Measurements from ENCODE around the gene WIPF2. TPM values are rescaled to one million over a fixed set of nuclear protein-coding genes. Genes with fewer than 3 reads are reported as not detected.
A peak's percentile ranks its signal among the peaks of the same experiment; 100 is the strongest.

The WIPF2 gene
- total RNA-seq, 2 experiments from 2014 or later, result 15.3 to 17.9 TPM

DNA sequence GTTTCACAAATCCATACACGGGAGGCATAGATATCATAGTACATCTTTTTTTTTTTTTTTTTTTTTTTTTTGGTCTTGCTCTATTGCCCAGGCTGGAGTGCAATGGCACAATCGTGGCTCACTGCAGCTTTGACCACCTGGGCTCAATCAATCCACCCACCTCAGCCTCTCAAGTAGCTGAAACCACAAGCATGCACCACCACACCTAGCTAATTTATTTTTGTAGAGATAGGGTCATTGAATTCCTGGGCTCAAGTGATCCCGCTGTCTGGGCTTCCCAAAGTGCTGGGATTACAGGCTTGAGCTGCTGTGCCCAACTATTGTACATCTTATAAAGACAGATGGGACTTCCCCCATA lies 45.3 kb upstream of the WIPF2 start:
- H3K36me3 Mint-ChIP-seq (ENCODE audit: low read depth), result peaks cover 32% of the 10 kb centered on the region
- DNase-seq (no peak), ATAC-seq (no peak)
- H3K4me3 Mint-ChIP-seq, result no peak overlapping the region
- no peaks in the 10 kb centered on the region for H3K9me3 Mint-ChIP-seq
- no peak overlapping the region for H3K27ac Mint-ChIP-seq
- intact Hi-C loops (cut with micrococcal nuclease), result no loop called here
- H3K27me3 Mint-ChIP-seq, result no peaks in the 10 kb centered on the region
- CTCF ChIA-PET, result interaction anchor here (1.4 to 2.8 kb wide), 2 partner anchors 17 to 61 kb away, joined by 7 to 18 read pairs; no protein-coding TSS in a partner anchor
- POLR2A ChIA-PET, result interaction anchor here (0.6 to 1.2 kb wide), 3 partner anchors 15 to 63 kb away, joined by 3 to 5 read pairs (median 3); no protein-coding TSS in a partner anchor
- peaks cover 18% of the 10 kb centered on the region for H3K4me1 Mint-ChIP-seq (ENCODE audit: low read depth)
- TF ChIP-seq, protein P1, sequence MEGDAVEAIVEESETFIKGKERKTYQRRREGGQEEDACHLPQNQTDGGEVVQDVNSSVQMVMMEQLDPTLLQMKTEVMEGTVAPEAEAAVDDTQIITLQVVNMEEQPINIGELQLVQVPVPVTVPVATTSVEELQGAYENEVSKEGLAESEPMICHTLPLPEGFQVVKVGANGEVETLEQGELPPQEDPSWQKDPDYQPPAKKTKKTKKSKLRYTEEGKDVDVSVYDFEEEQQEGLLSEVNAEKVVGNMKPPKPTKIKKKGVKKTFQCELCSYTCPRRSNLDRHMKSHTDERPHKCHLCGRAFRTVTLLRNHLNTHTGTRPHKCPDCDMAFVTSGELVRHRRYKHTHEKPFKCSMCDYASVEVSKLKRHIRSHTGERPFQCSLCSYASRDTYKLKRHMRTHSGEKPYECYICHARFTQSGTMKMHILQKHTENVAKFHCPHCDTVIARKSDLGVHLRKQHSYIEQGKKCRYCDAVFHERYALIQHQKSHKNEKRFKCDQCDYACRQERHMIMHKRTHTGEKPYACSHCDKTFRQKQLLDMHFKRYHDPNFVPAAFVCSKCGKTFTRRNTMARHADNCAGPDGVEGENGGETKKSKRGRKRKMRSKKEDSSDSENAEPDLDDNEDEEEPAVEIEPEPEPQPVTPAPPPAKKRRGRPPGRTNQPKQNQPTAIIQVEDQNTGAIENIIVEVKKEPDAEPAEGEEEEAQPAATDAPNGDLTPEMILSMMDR (IDR thresholded peaks at IDR 0.05), result no peak

DNA sequence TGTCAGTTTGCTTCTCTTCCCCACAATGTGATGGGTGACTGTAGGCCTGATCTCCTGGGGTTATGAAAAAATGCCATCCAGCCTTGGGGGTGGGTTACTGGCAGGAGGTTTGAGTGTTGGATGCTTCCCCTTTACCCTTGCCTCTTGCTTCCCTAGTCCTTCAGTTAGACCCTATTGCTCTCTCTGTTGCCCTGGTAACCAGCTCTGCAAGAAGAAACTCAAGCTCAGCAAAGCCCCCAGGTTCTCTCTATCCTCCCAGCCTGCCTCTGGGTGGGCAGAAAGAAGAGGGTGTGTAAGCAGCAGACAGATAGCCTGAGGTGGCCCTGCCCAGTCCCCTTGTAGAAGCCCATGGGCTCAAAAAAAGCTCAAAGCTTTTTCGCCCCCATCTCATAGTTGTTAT lies 44.6 kb upstream of the WIPF2 start:
- intact Hi-C loops (cut with micrococcal nuclease), result no loop called here
- ChIA-PET CTCF (interaction anchor here (1.2 to 3.1 kb wide), 3 partner anchors 16 to 147 kb away, joined by 3 to 18 read pairs (median 7); no protein-coding TSS in a partner anchor), POLR2A (interaction anchor here (1.1 to 2.0 kb wide), 3 partner anchors 13 to 35 kb away, joined by 3 to 6 read pairs (median 5); partner anchors contain the start of gene CASC3)
- Mint-ChIP-seq H3K27ac (no peak overlapping the region), H3K27me3 (no peaks in the 10 kb centered on the region), H3K36me3 (ENCODE audit: low read depth) (peaks cover 29% of the 10 kb centered on the region), H3K4me1 (ENCODE audit: low read depth) (peaks cover 18% of the 10 kb centered on the region), H3K9me3 (no peaks in the 10 kb centered on the region), H3K4me3 (no peak overlapping the region)
- TF ChIP-seq, protein P1 (IDR thresholded peaks at IDR 0.05), result no peak
- no peak for ATAC-seq
- DNase-seq, result no peak

DNA sequence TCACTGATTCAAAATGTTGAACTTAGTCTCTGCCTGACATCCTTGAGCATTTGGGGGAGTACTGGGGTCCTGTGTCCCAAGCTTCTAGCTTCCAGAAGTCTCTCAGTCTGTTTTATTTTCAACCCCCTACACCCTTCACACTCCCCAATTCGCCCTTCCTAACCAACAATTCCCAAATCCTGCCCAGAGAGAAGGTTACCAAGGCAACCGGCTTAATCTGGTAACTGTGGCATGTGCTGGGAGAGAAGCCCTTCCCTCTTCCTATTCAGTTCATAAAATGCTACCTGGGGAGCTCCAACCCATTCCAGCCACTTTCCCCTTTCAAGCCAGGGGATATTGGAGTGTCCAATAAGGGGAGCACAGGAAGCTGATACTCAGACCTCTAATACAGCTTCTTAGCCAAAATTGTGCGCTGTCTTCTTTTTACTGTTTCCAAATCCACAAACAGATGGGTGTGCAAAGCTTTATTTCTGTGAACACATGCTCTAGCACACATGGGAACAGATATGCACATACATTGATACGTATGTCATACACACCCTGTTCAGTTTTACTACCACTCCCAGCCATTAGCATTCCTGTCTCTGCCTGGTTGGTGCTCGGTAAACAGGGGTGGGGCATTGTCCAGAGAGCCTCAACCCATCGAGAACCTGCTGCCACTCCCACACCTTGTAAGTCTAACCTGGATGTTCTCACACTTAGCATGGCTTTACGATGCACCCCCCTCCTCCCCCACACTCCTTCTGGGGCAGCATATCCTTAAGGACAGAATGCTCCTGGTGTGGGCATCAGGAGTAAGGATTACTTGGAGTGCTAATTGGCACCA lies 43.0 kb upstream of the WIPF2 start:
- ChIA-PET CTCF (interaction anchor here (1.0 to 8.5 kb wide), 6 partner anchors 15 to 150 kb away, joined by 3 to 78 read pairs (median 4); partner anchors contain the start of gene WIPF2), POLR2A (interaction anchor here (0.7 to 2.0 kb wide), 7 partner anchors 8 to 155 kb away, joined by 3 to 8 read pairs (median 4); partner anchors contain the start of gene CASC3)
- Mint-ChIP-seq H3K4me1 (ENCODE audit: low read depth) (peaks cover 18% of the 10 kb centered on the region), H3K27ac (no peak overlapping the region), H3K9me3 (no peaks in the 10 kb centered on the region), H3K27me3 (no peaks in the 10 kb centered on the region), H3K36me3 (ENCODE audit: low read depth) (peaks cover 23% of the 10 kb centered on the region), H3K4me3 (peak overlapping the region; percentile 49)
- DNase-seq (no peak), ATAC-seq (no peak)
- intact Hi-C loops (cut with micrococcal nuclease), result no loop called here
- TF ChIP-seq, protein P1 (IDR thresholded peaks at IDR 0.05), result no peak

DNA sequence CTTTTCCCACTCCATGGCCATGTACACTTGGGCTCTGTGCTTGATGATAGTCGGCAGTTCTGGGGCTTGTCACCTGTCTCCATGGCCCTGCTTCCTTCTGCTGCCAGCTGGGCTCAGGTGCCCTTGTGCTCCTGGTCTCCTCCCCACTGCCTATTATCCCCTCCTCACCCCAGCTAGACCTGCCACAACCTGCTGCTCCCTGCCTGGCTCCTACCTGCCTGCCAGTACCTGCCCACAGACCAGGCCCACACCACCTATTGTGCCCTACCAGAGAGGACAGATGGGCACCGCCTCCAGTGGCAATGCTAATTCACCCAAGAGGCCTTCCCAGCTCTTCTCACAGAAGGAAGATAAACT lies 42.4 kb upstream of the WIPF2 start:
- ATAC-seq (no peak), DNase-seq (no peak)
- Mint-ChIP-seq H3K4me1 (ENCODE audit: low read depth) (peaks cover 18% of the 10 kb centered on the region), H3K9me3 (no peaks in the 10 kb centered on the region), H3K27ac (peak overlapping the region; percentile 74), H3K36me3 (ENCODE audit: low read depth) (peaks cover 23% of the 10 kb centered on the region), H3K27me3 (no peaks in the 10 kb centered on the region), H3K4me3 (peak overlapping the region; percentile 49)
- TF ChIP-seq, protein P1 (IDR thresholded peaks at IDR 0.05), result no peak
- ChIA-PET CTCF (interaction anchor here (1.0 to 8.5 kb wide), 6 partner anchors 15 to 151 kb away, joined by 3 to 78 read pairs (median 4); partner anchors contain the start of gene WIPF2), POLR2A (interaction anchor here (0.7 to 1.8 kb wide), 5 partner anchors 9 to 155 kb away, joined by 3 to 8 read pairs (median 3); partner anchors contain the start of gene CASC3)
- intact Hi-C loops (cut with micrococcal nuclease), result no loop called here
